Measurements from ENCODE around the gene IVD.

DNA sequence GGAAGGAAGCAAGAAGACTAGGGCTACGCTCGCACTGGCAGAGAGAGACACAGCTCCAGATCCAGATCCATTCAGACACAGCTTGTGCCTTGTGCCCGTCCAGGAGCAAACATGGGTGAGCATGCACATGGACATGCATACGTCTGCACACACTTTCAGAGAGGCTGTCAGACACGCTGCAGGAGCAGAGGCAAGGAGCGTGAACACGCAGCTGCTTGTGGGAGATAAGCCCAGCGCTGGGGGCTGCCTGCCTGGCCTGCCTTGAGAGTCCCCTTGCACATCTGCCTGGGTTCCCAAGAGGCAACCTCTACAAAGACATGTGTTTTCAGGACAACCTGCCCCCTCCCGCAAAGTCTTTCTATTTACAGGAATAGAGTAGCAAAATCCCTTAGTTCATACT lies 21.6 kb downstream of the IVD start:
- TF ChIP-seq, protein P1, sequence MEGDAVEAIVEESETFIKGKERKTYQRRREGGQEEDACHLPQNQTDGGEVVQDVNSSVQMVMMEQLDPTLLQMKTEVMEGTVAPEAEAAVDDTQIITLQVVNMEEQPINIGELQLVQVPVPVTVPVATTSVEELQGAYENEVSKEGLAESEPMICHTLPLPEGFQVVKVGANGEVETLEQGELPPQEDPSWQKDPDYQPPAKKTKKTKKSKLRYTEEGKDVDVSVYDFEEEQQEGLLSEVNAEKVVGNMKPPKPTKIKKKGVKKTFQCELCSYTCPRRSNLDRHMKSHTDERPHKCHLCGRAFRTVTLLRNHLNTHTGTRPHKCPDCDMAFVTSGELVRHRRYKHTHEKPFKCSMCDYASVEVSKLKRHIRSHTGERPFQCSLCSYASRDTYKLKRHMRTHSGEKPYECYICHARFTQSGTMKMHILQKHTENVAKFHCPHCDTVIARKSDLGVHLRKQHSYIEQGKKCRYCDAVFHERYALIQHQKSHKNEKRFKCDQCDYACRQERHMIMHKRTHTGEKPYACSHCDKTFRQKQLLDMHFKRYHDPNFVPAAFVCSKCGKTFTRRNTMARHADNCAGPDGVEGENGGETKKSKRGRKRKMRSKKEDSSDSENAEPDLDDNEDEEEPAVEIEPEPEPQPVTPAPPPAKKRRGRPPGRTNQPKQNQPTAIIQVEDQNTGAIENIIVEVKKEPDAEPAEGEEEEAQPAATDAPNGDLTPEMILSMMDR (IDR thresholded peaks at IDR 0.05): no peak
- no peak for TF ChIP-seq POLR2AphosphoS5 (IDR thresholded peaks at IDR 0.05)
- TF ChIP-seq POLR2A (IDR thresholded peaks at IDR 0.05; ENCODE audit: low read depth): no peak
- no peak for TF ChIP-seq EP300 (IDR thresholded peaks at IDR 0.05)

All from esophagus muscularis mucosa (tissue), 4 donors.